IPS-18c (cell line): ENCODE data around the gene HMX1.

ENCODE experiments used
- H3K4me3 ChIP-seq: 2 replicates; pipeline ENCODE4 v1.7.0; 2013; ENCODE audit warnings: low read depth, mild to moderate bottlenecking, low read length, moderate library complexity; ENCODE audit not compliant: insufficient read depth
- H3K9me3 ChIP-seq: one replicate; pipeline ENCODE4 v1.6.1; 2013; ENCODE audit warnings: mild to moderate bottlenecking, low read length, moderate library complexity; ENCODE audit not compliant: control insufficient read depth, insufficient read depth

HMX1 gene

GRCh38 chr4:8871417-8872401, at the start of gene HMX1:
HMX1 (minus strand) TSS chr4:8871839; CDS start chr4:8871614, 225 bp downstream.
- peak within 1 kb of the TSS; percentile 38 for H3K4me3 ChIP-seq

DNA sequence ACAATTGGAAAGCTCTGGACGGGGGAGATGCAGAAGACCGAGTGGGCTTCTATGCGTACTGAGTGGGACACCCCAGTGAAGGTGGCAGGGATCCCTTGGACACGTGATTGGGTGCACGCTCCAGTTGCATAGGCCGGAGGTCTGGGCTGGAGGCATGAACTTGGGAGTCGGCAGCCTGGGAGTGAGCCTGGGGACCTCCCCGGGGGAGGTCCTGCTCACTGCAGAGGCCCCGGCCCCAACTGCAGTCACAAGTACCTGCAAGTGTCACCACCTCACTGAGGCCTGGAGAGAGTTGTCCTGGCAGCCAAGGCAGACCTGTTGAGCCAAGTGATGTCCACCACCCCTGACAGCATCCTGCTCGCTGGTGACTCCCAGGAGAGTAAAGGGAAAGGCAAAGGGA, 49.3 kb upstream of the HMX1 start:
- Histone ChIP-seq H3K9me3 (no peaks in the 10 kb centered on the region), H3K4me3 (no peak overlapping the region)

More at GRCh38 chr4:8871417-8872401, at the start of gene HMX1:
- H3K9me3 ChIP-seq = no peaks in the 10 kb centered on the region

GRCh38 chr4:8920289-8920965, 48.8 kb upstream of the HMX1 start:
- Histone ChIP-seq H3K9me3 (no peaks in the 10 kb centered on the region), H3K4me3 (no peak overlapping the region)

DNA sequence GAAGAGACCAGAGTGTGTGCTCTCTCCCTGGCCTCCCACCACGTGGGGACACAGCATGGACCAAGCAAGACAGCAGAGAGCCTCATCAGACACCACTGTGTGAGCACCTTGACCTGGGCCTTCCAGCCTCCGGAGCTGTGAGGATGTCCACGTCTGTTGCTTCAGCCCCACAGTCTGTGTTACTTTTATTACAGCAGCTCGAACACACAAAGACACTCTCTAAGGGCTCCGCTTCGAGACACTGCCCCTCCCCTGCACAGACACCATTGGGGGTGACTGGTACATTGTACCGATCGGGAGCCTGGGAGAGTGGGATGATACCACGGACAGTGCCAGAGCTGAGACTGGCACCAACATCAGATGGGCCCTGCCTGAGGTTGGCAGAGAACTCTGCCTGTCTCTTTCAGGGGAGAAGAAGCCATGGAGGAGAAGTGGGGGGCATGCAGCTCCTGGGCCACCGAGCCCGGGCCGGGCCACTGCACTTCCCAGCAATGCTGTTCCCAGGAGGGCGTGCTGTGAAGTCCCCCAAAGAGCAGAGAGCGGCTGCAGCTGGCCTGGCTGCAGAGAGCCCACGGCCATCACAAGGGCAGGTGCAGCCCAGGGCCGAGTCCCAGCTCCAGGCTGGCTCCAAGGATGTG, 48.1 kb upstream of the HMX1 start:
- Histone ChIP-seq H3K9me3 (no peaks in the 10 kb centered on the region), H3K4me3 (no peak overlapping the region)

DNA sequence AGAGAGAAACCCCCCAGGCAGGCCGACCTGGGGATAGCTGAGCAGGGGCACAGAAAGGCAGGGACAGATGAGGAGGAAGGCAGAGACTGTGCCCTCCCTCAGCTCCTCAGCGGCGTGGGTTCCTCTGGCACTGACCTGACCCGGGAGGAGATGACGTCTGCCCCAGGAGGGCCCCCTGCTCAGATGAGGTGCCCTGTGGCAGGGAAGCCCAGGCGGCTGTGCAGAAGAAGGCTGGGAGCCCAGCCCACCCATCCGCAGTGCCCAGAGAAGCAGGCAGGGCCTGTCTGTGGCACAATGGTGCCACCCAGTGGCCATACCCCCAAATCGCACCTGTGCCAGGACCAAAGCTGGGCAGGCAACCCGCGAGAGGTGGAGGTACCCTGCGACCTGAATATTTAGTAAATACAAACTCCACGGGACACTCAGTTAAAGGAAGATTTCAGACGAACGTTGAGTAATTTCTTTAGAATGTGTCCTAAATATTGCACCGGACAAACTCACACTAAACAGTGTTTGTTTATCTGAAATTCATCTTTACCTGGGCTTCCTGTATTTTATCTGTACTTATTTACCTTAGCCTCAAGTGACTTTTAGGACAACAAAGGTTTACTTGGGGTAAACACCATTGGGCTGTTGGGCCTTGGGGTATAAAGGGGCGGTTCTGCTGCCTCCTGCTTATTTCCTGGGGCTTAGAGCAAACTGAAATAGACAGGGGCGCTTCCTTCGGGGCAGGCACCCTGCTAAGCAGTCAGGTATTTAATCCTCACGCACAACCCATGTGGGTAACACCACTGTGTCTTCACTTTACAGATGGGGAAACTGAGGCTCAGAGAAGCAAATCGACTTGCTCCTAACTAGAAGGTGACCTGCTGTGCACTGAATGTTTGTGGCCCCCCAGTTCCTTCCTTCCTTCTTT, 46.5 kb upstream of the HMX1 start:
- Histone ChIP-seq H3K4me3 (no peak overlapping the region), H3K9me3 (no peaks in the 10 kb centered on the region)

- no peaks in the 10 kb centered on the region for H3K9me3 ChIP-seq
- H3K4me3 ChIP-seq = no peak overlapping the region
Observed at GRCh38 chr4:8917321-8917811, 45.7 kb upstream of the HMX1 start.

DNA sequence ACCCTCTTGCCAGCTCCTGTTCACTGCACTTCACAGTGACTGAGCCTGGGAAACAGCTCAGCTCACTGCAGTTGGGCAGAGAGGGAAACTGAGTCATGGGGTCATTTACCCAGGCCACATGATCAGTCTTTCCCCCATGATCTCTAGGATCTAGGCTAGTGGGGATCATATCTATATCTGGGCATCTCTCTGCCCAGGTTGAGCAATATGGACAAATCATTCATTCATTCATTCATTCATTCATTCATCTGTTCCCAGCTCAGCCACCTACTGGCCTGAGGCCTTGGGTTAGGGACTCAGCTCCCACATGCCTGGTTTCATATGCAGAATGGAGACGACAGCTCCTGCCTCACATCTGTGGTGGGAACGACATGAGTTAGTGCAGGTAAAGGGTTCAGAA, 45.3 kb upstream of the HMX1 start:
- Histone ChIP-seq H3K4me3 (no peak overlapping the region), H3K9me3 (no peaks in the 10 kb centered on the region)

- H3K4me3 ChIP-seq = no peak overlapping the region
- no peaks in the 10 kb centered on the region for H3K9me3 ChIP-seq
Observed at GRCh38 chr4:8916351-8916885, 44.8 kb upstream of the HMX1 start.

DNA sequence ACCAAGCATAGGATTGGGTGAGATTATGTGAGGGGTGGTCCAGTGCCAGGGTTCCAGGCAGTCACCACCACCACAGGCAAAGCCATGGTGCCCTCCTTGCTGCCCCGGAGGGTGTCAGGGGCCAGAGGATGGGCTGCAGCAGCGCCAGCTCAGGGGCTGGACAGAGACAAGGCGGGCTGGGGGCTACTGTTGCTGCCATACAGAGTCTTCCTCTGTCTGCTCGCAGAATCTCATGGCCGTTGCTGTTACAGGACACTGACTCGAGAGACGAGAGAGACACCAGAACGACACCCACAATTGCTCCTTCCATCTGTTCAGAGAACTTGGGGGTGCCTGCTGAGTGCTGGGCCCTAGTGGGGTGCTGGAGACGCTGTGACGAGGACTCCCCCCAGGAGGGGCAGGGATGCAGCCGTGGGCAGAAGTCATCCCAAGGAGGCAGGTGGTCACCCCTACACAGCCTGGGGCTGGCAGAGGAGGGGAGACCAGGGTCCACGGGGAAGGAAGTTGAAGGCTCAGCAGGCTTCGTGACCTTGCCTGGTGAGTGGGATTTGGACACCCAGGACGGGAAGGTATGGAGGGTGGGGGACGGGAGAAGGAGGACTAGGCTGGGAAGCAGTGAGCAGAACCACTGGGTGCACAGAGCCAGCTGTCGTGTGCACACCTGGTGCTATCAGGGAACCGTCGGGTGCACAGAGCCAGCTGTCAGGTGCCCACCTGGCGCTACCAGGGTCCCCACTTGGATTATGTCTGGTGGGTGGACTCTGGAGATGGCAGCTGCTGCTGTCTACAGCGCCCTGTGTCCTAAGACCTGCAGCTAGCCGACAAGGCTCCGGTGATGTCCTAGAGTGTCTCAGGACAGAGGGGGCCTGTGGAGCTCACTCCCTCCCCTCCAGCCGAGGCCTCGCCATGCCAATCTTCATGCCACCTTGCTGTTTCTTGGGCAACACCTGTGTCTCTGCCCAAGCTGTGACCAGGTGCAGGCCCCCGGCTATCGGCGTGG, 43.9 kb upstream of the HMX1 start:
- no peak overlapping the region for H3K4me3 ChIP-seq
- no peaks in the 10 kb centered on the region for H3K9me3 ChIP-seq

- no peaks in the 10 kb centered on the region for H3K9me3 ChIP-seq
- H3K4me3 ChIP-seq = no peak overlapping the region
Observed at GRCh38 chr4:8914461-8915171, 43.0 kb upstream of the HMX1 start.

- no peak overlapping the region for H3K4me3 ChIP-seq
Observed at GRCh38 chr4:8913858-8914460, 42.3 kb upstream of the HMX1 start.

DNA sequence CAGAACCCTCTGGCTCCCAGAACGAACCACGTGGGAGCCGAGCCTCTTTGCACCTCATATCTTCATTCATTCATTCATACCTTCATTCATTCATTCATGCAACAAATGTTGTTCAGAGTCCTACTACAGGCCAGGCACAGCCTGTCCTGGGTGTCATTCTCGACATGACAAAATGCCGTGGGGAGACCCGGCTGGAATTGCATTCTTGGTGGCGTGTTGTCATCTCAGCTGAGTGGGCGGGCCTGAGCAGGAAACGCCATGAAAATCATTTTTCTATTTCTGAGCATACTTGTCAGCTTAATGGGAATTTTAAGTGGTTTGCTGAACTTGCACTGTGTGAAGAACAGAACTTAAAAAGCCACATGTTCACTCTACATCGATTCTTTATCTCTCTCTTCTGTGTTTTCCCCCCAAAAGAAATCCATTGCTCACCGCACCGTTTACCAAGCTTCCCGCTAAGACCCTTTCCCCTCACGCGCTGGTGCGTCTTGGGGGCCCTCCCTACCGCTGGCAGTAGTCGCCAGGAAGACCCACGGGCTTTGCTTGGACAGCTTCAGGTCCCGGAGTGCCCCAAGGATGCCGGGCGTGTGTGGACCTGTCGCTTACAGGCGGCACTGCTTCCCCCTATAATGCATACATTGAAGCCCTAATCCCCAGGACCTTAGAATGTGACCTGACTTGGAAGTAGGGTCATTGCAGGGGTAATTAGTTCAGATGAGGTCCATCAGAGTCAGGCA, 41.6 kb upstream of the HMX1 start:
- Histone ChIP-seq H3K4me3 (no peak overlapping the region), H3K9me3 (no peaks in the 10 kb centered on the region)

More at GRCh38 chr4:8913858-8914460, 42.3 kb upstream of the HMX1 start:
- no peaks in the 10 kb centered on the region for H3K9me3 ChIP-seq

- no peak overlapping the region for H3K4me3 ChIP-seq
- H3K9me3 ChIP-seq = no peaks in the 10 kb centered on the region
Observed at GRCh38 chr4:8912506-8912905, 40.9 kb upstream of the HMX1 start.

DNA sequence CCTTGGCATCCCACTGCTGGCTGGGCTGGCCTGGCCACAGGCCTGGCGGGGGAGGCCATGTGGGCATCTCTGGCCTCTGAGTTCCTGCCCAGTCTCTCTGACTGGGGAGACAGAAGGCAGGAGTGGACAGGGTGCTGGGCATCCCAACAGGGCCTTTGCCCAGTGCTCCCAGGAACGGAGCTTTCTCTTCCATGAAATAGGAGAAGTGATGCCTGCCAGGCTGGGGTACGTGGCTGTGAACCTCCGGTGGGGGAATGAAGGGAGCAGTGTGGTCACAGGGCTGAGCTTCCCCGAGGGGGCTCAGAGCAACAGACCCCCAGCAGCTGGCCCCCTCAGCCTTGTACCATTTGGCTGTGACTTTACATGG, 40.4 kb upstream of the HMX1 start:
- H3K4me3 ChIP-seq = no peak overlapping the region

More for the DNA sequence above, 40.4 kb upstream of the HMX1 start:
- no peaks in the 10 kb centered on the region for H3K9me3 ChIP-seq
